Activated T-helper 1 cell treated with anti-CD3 and anti-CD28 coated beads, Interleukin-2, amount 50 U/mL, for 16 hours (primary cell): Measurements from ENCODE around the gene BMP6.
"Not testable (repeated sequence)": the region's sequence is repeated elsewhere in the genome, so short reads cannot be mapped to it uniquely, and the experiment has no call there.

Experiments
- DNase-seq, 2 donors: peaks; one replicate each; pipeline ENCODE4 v3.0.0-alpha.2; 2020; ENCODE audit warnings: low read depth in 1 of 2, low spot score in 1 of 2

The BMP6 gene

DNA sequence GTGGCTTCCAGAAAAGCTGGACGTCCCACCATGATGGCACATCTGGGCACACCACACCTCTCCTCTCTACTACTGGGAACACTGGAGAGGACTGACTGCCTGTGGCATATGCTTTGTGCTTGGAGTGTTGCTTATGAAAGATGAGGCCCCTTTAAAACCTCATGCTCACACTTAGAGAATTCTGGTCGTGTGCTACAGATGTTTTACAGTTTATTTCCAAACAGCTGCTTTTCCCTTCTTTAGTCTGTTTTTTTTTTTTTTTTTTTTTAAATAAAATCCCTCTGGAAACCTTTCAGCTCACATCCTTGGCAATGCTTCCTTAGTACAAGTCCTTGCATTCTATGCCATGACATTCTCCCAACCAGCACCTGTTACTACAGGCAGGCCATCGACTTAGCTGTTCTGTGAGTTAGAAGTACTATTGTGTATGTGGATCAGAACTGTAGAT lies 60.3 kb downstream of the BMP6 start:
- DNase-seq: no peak

DNA sequence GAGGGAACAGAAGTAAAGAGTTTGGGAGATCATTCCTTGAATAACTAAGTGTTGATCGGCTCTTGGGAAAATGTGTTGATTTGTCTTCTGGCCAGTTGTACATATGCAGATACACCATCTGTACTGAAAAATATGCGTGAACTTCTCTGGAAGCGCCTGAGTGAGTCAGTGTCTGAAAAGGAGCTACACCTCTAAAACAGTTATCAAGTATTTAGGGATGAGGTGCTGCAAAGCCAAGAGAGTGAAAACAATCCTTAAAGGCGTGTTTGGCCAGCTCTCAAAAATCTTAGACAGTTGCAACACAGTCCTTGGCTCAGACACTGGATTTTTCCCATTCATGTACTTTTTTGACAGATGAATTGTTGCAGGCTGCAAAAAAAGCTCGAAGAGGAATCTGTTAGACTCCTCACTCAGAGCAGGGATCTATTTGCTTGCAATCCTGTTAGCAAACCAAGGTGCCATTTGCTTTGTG lies 61.3 kb downstream of the BMP6 start:
- no peak for DNase-seq

DNA sequence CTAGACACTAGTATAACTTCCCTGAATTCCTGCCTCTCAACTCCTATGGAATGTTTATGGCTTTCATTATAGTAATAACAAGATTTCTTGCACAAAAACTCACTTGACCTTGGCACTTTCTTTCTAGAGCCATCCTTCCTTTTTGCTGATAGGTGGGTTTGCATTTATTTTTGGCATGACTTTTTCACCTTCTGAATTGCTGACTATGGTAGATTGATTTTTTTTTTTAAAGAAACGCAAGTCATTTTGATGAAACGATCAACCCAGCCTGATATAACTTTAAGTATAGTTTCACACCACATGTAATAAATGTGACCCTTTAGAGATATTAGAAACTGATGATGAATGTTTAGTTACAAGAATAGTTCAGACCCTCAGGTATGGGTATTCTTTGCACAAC lies 61.8 kb downstream of the BMP6 start:
- DNase-seq: no peak

DNA sequence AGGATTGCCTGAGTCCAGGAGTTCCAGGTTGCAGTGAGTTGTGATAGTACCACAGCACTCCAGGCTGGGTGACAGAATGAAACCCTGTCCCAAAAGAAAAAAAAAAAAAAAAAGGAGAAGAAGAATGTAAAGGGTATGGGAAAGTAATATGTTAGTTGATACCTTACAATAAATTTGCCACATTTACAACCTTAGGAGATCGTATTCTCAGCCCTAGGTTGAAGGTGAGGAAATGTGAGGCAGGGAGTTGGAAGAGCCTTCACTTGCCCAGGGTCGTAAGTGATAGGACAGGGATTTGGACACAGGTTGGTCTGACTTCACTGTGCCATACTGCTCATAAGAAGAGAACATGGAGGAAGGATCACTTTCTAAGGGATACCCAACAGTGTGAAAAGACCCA lies 68.6 kb downstream of the BMP6 start:
- no peak for DNase-seq

DNA sequence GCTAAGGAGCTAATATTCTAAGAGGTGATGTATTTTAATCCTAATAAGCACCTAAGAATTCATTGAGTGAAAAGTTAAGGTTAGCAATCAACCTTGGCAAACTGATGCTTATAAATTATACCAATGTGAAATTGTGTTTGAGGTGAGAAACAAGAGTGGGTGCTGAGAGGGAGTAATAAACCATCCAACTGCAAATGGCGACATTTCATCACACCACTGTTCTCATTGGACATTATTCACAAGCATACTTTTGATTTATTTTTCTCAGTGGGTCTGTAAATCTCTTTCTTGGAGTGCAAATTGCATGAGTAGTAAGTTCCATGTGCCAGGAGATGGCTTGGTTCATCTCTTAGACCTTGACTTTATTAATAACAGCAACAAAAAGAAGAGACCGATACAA lies 71.5 kb downstream of the BMP6 start:
- DNase-seq: no peak

DNA sequence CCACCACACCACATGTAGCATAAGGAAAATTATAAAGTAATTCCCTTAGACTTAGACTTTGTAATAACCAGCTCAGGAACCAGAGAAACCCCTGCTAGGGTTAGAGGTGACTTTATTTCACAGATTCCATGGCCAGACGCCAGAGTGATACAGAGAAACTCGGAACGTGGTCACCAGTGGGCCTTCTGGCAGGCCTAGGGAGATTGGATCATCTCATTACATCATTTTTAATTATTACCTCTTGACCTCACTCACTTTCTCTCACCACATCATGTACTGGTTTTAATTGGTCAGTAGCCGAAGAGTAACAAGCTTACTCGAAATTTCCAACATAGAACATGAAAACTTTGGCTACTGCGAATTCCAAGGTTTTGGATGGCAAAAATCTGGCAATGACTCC lies 72.9 kb downstream of the BMP6 start:
- DNase-seq: no peak

DNA sequence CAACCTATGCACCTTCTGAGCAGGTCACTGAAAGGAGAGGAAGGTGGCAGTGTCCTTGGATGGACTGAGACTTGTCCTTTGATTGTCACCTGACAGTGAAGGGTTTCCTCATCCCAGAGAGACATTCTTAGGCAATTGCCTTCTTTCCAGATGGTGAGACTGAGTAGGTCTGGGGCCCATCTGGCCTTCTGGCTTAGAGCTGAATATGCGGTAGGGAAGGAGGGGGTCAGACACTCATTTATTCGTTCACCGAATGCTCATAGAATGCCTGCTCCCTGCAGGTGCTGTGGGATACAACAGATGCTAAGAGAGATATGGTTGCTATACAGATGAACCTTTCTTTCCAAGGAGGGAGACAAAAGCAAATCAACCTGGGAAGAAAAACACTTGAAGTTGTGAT lies 76.8 kb downstream of the BMP6 start:
- DNase-seq: no peak

DNA sequence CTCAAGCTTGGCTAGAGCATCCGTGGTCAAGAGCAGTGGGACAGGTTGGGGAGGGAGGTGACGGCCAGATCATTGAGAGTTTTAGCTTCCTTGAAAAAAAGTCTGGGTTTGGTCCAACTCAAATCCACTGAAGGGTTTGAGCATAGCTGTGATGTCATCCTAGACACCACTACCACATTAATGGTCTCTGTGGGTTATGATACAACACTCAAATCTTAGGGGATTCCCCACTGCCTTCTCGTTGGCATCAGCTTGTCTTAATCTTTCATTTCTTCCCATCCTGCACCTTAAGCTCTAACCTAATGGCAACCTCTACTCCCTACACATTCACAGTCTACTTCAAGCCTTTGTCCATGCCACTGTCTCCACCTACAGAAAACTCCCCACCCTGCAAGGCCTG lies 77.3 kb downstream of the BMP6 start:
- DNase-seq: no peak

DNA sequence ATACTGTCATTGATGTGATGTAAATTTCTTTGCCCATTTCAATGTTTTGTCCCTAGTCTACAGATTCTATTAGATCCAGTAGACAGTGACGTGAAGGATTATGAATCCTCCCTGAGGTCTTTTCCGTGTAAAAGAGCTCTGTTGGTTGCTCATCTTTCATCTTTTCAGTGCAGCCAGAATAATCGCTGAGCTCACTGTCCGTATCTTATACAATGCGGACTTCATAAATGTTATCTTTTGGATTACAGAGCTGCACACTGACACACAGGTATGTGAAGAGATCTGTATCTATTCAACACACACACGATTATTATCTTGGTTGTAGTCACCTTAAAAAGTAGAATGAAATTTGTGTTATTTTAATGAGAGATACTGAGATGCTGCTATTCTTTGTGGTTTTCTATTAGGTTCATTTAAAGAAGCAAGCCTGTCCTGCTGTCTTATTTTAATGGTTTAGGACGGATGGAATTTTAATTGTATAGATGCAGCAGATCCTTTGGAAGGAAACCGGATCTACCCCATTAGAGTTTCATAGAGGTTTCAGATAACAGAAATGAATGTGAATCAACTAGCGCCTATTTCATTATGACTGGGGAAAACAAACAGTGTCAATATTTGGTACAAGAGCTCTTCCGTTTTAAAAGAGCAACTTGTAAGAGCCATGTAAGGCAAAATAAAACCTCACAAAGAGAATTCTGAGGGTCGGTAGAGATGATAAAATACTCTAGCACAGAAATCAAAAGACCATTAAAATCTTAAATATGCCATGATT lies 79.4 kb downstream of the BMP6 start:
- no peak for DNase-seq

DNA sequence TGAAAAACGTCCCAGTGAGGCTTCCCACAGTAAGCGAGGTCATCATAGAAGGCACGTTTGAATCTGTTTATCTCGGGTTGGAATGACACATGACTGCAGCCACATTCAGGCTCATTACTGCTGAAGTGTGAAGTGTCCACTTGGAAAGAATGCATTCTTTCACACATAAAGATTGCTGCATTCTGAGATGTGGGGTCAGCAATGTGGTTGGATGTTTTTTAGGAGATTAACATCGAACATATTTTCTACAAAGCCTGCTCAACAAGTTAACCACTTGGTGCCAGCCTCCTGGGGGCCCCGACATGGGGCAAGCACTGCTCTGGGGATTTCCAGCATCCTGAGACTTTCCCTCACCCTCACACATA lies 79.9 kb downstream of the BMP6 start:
- DNase-seq: no peak

DNA sequence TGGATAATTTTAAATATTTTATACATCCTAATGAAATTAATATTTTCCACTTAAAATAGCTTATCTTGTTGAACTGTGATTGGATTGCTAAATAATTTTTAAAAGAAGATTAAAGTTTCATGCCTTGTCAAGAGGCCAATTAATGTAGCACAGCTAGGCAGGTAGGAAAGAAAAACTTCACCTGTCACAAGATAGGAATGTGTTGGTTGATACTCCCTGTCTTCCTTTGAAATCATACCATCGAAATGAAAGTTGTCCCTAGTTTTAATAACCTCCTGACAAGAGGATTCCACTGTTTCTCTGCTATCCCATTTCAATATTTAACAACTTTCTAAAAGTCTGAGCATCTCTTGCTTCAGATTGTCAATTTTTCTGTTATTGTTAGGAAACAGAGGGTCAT lies 80.8 kb downstream of the BMP6 start:
- DNase-seq: no peak

DNA sequence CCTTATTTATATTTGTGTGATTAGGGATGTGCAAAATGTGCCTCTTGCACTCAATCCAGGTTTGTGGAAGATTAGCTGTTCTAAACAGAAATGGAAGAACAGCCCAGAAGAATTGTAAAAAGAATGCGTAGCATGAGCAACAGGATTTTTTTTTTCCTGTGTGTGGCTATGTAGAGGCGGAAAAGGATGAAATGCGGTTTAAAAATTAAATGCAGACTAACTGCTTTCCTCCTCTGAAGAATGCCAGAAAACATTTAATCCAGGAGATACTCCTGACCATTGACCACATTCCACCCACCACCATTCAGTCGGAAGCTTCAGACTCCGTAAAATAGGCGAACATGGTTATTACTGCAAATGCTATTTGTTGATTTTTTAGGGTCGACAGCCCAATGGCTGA lies 83.4 kb downstream of the BMP6 start:
- no peak for DNase-seq

DNA sequence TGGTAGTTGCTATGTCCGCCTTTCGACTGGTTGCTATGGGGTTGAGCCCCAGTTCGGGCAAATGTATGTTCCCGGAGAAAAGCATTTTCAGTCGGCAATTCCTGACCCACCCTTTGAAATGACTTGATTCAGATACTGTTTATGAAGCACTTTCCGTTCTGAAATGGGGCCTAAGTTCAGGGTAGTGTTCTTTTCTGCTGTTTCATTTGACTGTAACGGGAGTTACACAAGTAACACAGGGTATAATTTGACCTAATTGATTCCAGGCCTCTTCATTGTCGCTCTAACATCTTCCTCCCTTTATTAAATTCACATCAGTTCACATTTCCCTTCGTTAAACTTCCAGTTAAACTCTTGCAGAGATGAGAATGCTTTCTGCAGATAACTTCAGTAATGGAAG lies 85.5 kb downstream of the BMP6 start:
- DNase-seq: no peak

DNA sequence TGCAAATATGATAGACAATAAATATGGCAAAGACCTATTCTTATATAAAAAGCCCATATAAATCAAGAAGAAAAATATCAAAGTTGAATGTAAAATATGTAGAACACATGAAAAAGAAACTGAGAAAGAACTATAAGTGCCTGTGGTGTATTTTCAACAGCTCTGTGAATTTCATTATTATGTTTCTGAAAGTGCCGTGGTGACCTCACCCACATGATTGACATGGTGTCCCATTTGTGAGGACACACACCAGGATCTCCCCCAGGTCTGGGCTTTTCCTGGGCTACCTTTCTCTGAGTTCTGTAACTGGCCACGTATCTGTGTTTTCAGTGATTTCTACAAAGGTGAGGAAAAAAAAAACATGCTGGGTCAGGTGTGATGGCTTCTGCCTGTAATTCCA lies 86.7 kb downstream of the BMP6 start:
- DNase-seq: no peak

DNA sequence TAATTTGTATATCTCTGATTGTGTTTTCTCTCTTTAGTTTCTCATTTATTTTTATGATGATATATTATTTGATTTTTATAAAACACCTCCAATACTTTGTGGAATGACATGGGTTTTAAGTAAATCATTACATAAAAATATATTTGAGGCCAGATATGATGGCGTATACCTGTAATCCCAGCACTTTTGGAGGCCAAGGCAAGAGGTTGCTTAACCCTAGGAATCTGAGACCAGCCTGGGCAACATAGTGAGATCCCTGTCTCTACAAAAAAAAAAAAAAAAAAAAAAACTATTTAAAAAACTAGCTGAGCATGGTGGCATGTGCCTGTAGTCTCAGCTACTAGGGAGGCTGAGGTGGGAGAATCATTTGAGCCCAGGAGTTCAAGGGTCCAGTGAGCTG lies 87.3 kb downstream of the BMP6 start:
- no peak for DNase-seq

DNA sequence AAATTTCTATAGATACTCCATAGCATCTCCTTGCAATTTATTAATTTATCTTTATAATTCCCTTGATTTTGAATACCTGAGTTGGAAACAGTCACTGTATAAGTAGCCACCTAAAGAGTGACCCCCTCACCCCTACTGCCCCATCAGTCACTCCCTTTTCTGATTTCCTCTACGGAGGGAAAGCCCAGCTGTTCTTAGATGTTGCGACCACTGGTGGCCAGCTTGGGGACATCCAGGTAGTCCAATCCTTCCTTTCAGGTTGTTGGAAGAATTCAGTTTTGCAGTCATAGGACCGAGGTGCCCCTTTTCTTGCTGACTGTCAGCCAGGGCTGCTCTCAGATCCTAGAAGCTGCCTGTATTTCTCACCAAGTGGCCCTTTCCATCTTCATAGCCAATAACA lies 87.8 kb downstream of the BMP6 start:
- DNase-seq: no peak

DNA sequence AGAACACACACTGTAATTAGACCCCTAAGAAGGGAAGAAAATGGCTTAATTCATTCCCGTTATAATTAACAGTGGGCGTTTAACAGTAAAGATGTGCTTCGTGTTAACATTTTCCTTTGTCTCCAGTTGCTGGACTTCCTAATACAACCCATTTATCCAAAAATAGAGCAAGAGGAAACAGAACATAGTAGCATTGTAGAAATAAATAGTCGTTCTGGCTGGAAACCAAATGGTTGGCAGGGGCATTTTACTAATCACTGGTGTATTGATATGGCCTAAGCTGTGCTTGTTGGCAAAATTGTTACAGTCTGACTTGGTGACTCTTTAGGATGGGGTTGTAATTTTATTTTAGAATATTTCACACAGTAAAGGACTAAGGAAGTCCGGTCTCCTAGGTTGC lies 89.8 kb downstream of the BMP6 start:
- no peak for DNase-seq

DNA sequence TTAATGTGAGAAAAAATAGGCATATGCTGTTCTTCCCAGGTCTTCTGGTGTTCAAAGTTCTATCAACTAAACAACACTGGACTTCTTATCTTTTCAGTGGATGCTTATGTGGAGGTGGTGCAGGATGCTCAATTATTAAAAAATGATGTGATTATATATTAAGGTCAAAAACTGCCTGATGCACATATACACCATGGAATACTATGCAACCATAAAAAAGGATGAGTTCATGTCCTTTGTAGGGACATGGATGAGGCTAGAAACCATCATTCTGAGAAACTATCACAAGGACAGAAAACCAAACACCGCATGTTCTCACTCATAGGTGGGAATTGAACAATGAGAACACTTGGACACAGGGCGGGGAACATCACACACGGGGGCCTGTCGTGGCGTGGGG lies 91.3 kb downstream of the BMP6 start:
- not testable (repeated sequence) for DNase-seq

DNA sequence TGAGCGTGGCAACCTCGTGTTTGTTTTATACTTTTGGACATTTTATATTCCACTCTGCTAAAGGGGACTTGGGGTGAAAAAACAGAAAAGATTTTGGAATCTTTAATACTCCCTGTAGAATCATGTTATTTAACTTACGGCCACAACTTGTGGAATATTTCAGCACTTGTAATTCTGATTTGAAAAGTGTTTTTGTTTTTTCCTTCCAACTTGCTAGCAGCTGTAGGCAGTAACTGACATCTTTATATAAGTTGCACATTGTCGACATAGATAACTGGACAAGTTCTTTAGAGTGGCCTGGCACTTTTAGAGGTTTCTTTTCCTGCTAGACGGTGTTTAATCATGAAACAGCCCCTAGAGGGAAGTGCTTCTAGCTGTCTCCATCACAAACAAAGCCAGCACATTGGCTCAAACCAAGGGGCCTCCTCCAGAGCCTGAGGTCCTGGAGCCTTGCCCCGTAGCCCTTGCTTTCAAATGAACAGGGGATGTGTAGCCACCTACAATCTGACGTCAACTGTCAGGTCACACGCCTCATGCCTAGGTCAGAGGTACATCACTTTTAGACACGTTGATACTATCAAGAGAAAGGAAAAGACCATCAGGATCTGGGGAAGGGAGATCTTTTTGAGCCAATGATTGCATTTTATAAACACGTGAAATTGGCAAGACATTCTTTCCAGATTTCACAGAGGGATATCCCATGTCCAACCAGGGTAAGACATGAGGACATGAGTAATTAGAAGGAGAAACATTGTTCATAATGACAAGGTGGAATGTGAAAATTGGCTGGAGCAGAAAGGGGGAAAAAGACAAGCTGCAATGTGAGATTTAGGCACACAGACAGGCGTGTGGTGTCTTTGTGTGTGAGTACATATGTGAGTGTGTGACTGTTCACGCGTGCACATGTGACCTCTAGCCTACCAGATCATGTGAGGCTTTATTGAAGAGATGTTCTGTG lies 92.6 kb downstream of the BMP6 start:
- DNase-seq: no peak

DNA sequence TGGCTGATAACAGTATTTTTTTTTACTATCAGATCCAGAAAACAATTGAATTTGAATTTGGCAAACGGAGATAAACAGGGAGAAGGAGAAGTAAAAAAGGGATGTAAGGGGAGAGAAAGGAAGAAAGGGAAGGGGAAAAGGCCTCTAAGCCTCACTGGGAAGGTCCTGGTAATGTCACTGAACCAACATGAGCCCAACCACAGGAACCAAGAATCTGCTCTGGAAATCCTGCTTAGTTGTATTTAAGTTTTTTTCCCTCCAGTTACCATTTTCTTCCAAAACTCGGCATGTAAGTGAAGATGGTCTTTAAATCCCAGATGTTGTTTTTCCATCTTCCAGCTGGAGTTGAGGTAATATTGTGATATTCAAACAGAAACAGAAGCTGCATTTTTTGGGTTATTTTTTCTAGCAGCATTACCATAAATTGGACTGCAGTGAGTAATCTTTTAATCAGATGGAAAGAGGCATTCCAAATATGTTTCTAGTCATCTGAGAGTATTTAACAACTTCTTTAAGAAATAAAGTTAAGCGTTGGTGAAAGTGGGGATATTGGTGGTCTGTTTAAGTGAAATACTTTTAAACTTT lies 93.6 kb downstream of the BMP6 start:
- DNase-seq: no peak

DNA sequence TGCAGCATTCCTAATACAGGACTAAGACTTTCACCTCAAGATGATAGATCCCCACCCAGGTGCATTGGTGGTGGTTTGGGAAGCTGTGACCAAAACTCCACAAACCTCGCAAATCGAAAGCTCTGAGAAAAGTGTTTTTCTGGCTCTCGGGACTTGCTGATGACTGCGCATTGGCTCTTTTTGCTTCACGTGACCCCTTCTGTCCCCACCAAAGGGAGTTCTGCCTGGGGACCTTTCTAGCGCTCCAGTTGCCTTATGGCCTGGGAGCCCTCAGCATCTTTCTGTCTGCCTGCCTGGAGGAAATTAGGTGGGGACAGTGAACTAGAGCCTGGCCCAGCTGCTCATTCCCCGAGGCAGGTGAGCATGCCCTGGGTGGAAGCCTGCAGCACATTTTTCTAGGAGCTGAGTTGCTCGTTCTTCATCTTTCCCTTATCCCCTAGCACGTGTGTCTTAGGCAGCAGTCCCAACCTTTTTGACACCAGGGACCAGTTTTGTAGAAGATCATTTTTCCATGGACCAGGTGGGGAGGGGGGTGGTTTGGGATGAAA lies 94.5 kb downstream of the BMP6 start:
- no peak for DNase-seq

DNA sequence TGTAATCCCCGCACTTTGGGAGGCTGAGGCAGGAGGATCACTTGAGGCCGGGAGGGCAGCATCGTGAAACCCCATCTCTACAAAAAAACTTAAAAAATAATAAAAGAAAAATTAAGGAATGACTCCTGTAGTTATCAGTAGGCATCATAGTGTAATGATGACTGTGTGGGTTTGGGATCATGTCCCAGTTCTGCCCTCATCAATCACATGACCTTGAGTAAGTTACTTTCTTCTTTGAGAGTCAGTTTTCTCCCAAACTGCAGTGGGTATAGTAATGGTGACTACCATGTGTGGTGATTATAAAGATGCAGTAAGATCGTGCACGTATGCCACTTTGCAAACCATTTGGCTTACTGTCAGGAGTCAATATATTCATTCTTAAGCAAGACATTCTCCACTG lies 95.5 kb downstream of the BMP6 start:
- no peak for DNase-seq
